Skeletal muscle tissue (tissue), 4 donors: ENCODE measurements around the gene PPM1H. TPM values are rescaled to one million over a fixed set of nuclear protein-coding genes. Genes with fewer than 3 reads are reported as not detected.
"Not testable (repeated sequence)": the region's sequence is repeated elsewhere in the genome, so short reads cannot be mapped to it uniquely, and the experiment has no call there.

ENCODE experiments used
- H3K27ac ChIP-seq: one replicate; pipeline ENCODE4 v1.7.0; 2013; ENCODE audit warnings: mild to moderate bottlenecking, low read depth, low read length, inconsistent platforms
- H3K27me3 ChIP-seq, 3 donors: one replicate each; pipeline ENCODE4 v1.7.0; 2013; ENCODE audit warnings: low read length in 3 of 3; ENCODE audit not compliant: control insufficient read depth in 3 of 3, insufficient read depth in 3 of 3
- H3K36me3 ChIP-seq, 3 donors: one replicate each; pipeline ENCODE4 v1.7.0; 2013; ENCODE audit warnings: low read length in 3 of 3; ENCODE audit not compliant: control insufficient read depth in 3 of 3, insufficient read depth in 3 of 3
- H3K4me1 ChIP-seq, 3 donors: one replicate each; pipeline ENCODE4 v1.7.0; 2013; ENCODE audit warnings: low read length in 3 of 3, mild to moderate bottlenecking in 3 of 3; ENCODE audit not compliant: control insufficient read depth in 3 of 3, insufficient read depth in 3 of 3
- H3K4me3 ChIP-seq, 3 donors: one replicate each; pipeline ENCODE4 v1.7.0; 2013; ENCODE audit warnings: low read length in 3 of 3
- H3K9ac ChIP-seq, 3 donors: one replicate each; pipeline ENCODE4 v1.7.0; 2013; ENCODE audit warnings: low read length in 3 of 3, mild to moderate bottlenecking in 3 of 3, moderate library complexity in 2 of 3, low read depth in 1 of 3
- H3K9me3 ChIP-seq, 3 donors: one replicate each; pipeline ENCODE4 v1.7.0; 2013; ENCODE audit warnings: low read length in 3 of 3; ENCODE audit not compliant: control insufficient read depth in 3 of 3
- total RNA-seq: library from RNA; depleted of rRNA; stranded (reverse); fragments of >200 nt; gene quantifications from one replicate; pipeline ENCODE4 v1.2.3, GENCODE V29; 2014
- donor health status: Osteomylitis.

Gene PPM1H
- total RNA-seq, 1 donor from 2014 or later = 4.2 TPM

- H3K36me3 ChIP-seq = no peaks in the 10 kb centered on the region
- H3K4me3 ChIP-seq = no peak overlapping the region
- H3K4me1 ChIP-seq = peaks cover 0 to 9% (median 4%) of the 10 kb centered on the region in 3 donors
- H3K9me3 ChIP-seq = no peaks in the 10 kb centered on the region
- H3K27ac ChIP-seq = no peak overlapping the region
- no peaks in the 10 kb centered on the region for H3K27me3 ChIP-seq
- no peak overlapping the region for H3K9ac ChIP-seq
Observed at GRCh38 chr12:62832027-62832426, 102.9 kb downstream of the PPM1H start.

GRCh38 chr12:62827855-62828254, 107.1 kb downstream of the PPM1H start:
- Histone ChIP-seq H3K9me3 (no peaks in the 10 kb centered on the region), H3K27me3 (no peaks in the 10 kb centered on the region), H3K4me1 (no peaks in the 10 kb centered on the region), H3K9ac (no peak overlapping the region), H3K36me3 (no peaks in the 10 kb centered on the region), H3K4me3 (no peak overlapping the region), H3K27ac (no peak overlapping the region)

GRCh38 chr12:62827042-62827441, 107.9 kb downstream of the PPM1H start:
- Histone ChIP-seq H3K9me3 (no peaks in the 10 kb centered on the region), H3K9ac (no peak overlapping the region), H3K4me1 (no peaks in the 10 kb centered on the region), H3K4me3 (no peak overlapping the region), H3K27me3 (no peaks in the 10 kb centered on the region), H3K27ac (no peak overlapping the region), H3K36me3 (no peaks in the 10 kb centered on the region)

- Histone ChIP-seq H3K4me1 (peaks cover 0 to 4% (median 3%) of the 10 kb centered on the region in 3 donors), H3K36me3 (no peaks in the 10 kb centered on the region), H3K9ac (peak overlapping the region in 1 of 3 donors; percentile 43), H3K9me3 (no peaks in the 10 kb centered on the region), H3K27me3 (no peaks in the 10 kb centered on the region), H3K27ac (no peak overlapping the region), H3K4me3 (peak overlapping the region in 2 of 3 donors; percentile 7 to 46)
Observed at GRCh38 chr12:62817556-62818271, 117.2 kb downstream of the PPM1H start.

GRCh38 chr12:62814243-62814642, 120.7 kb downstream of the PPM1H start:
- no peak overlapping the region for H3K27ac ChIP-seq
- no peaks in the 10 kb centered on the region for H3K9me3 ChIP-seq
- no peaks in the 10 kb centered on the region for H3K27me3 ChIP-seq
- no peak overlapping the region for H3K9ac ChIP-seq
- peaks cover 0 to 4% (median 3%) of the 10 kb centered on the region in 3 donors for H3K4me1 ChIP-seq
- H3K4me3 ChIP-seq = no peak overlapping the region
- H3K36me3 ChIP-seq = no peaks in the 10 kb centered on the region

- no peak overlapping the region for H3K27ac ChIP-seq
- H3K36me3 ChIP-seq = no peaks in the 10 kb centered on the region
- peak overlapping the region in 2 of 3 donors; percentile 60 to 61 for H3K4me3 ChIP-seq
- no peaks in the 10 kb centered on the region for H3K27me3 ChIP-seq
- H3K4me1 ChIP-seq = peaks cover 0 to 4% (median 3%) of the 10 kb centered on the region in 3 donors
- H3K9ac ChIP-seq = peak overlapping the region in 1 of 3 donors; percentile 58
- no peaks in the 10 kb centered on the region for H3K9me3 ChIP-seq
Observed at GRCh38 chr12:62813031-62813829, 121.7 kb downstream of the PPM1H start.

- not testable (repeated sequence) for H3K36me3 ChIP-seq, H3K9ac ChIP-seq, H3K4me3 ChIP-seq, H3K27me3 ChIP-seq, H3K27ac ChIP-seq, H3K4me1 ChIP-seq, H3K9me3 ChIP-seq
Observed at GRCh38 chr12:62811481-62811880, 123.5 kb downstream of the PPM1H start.

- no peaks in the 10 kb centered on the region for H3K9me3 ChIP-seq
- no peak overlapping the region for H3K9ac ChIP-seq
- H3K4me3 ChIP-seq = no peak overlapping the region
- H3K4me1 ChIP-seq = peaks cover 0 to 4% (median 3%) of the 10 kb centered on the region in 3 donors
- H3K27me3 ChIP-seq = no peaks in the 10 kb centered on the region
- no peak overlapping the region for H3K27ac ChIP-seq
- no peaks in the 10 kb centered on the region for H3K36me3 ChIP-seq
Observed at GRCh38 chr12:62808166-62808879, 126.6 kb downstream of the PPM1H start.

GRCh38 chr12:62806893-62807292, 128.1 kb downstream of the PPM1H start:
- H3K9me3 ChIP-seq = no peaks in the 10 kb centered on the region
- H3K9ac ChIP-seq = no peak overlapping the region
- no peaks in the 10 kb centered on the region for H3K4me1 ChIP-seq
- H3K4me3 ChIP-seq = no peak overlapping the region
- H3K27ac ChIP-seq = no peak overlapping the region
- H3K36me3 ChIP-seq = no peaks in the 10 kb centered on the region
- no peaks in the 10 kb centered on the region for H3K27me3 ChIP-seq
